GM20000 (cell line): ENCODE results near the gene TNRC6B.
A peak's percentile ranks its signal among the peaks of the same experiment; 100 is the strongest.

Experiments used
- DNase-seq: peaks from one replicate; pipeline ENCODE4 v3.0.0; 2012; ENCODE audit warnings: low spot score
- CTCF ChIP-seq: IDR thresholded peaks from 2 replicates; pipeline ENCODE4 v1.5.1; 2012; ENCODE audit warnings: mild to moderate bottlenecking, control low read depth; ENCODE audit errors: extremely low read depth, missing control alignments

The TNRC6B gene

GRCh38 chr22:40204321-40205116 is 26.8 kb downstream of the TNRC6B start:
- TF ChIP-seq CTCF: no peak
- no peak for DNase-seq

- TF ChIP-seq CTCF: no peak
- no peak for DNase-seq
Observed at GRCh38 chr22:40206561-40206960, 28.8 kb downstream of the TNRC6B start.

GRCh38 chr22:40210818-40211217 is 33.1 kb downstream of the TNRC6B start:
- DNase-seq: peak; percentile 46
- no peak for TF ChIP-seq CTCF

- DNase-seq: no peak
- TF ChIP-seq CTCF: no peak
Observed at GRCh38 chr22:40211476-40212054, 33.8 kb downstream of the TNRC6B start.

GRCh38 chr22:40212121-40212520 is 34.4 kb downstream of the TNRC6B start:
- DNase-seq: no peak
- TF ChIP-seq CTCF: no peak

GRCh38 chr22:40213478-40213877 is 35.8 kb downstream of the TNRC6B start:
- no peak for TF ChIP-seq CTCF
- DNase-seq: no peak

- DNase-seq: no peak
- TF ChIP-seq CTCF: no peak
Observed at GRCh38 chr22:40215266-40215665, 37.5 kb downstream of the TNRC6B start.
